NCI-H2081 treated with DMSO at 0.1 percent for 48 hours (cell line): ENCODE results near the gene RBPJ.

Experiments used
- DNase-seq: peaks from one replicate; lab custom pipeline; 2025; lab: John Stamatoyannopoulos, UW

The RBPJ gene

GRCh38 chr4:26320538-26321372, at the start of gene RBPJ:
Gene RBPJ, plus strand, starts transcription at chr4:26321014. Its CDS starts 15 bp downstream, at chr4:26321029.
- peak; percentile 88 for DNase-seq

GRCh38 chr4:26271703-26272102, 49.1 kb upstream of the RBPJ start:
- no peak for DNase-seq

- no peak for DNase-seq
Observed at GRCh38 chr4:26272654-26273615, 47.9 kb upstream of the RBPJ start.

GRCh38 chr4:26273616-26273980, 47.2 kb upstream of the RBPJ start:
- no peak for DNase-seq

- DNase-seq: no peak
Observed at GRCh38 chr4:26275281-26275680, 45.5 kb upstream of the RBPJ start.

- no peak for DNase-seq
Observed at GRCh38 chr4:26279446-26279845, 41.4 kb upstream of the RBPJ start.

GRCh38 chr4:26281881-26282280, 38.9 kb upstream of the RBPJ start:
- DNase-seq: no peak

GRCh38 chr4:26284536-26284935, 36.3 kb upstream of the RBPJ start:
- DNase-seq: no peak

GRCh38 chr4:26285272-26285671, 35.5 kb upstream of the RBPJ start:
- no peak for DNase-seq

- DNase-seq: no peak
Observed at GRCh38 chr4:26287756-26288155, 33.1 kb upstream of the RBPJ start.

- DNase-seq: no peak
Observed at GRCh38 chr4:26288355-26288909, 32.4 kb upstream of the RBPJ start.

- no peak for DNase-seq
Observed at GRCh38 chr4:26289401-26289800, 31.4 kb upstream of the RBPJ start.

- DNase-seq: no peak
Observed at GRCh38 chr4:26290321-26290720, 30.5 kb upstream of the RBPJ start.

- no peak for DNase-seq
Observed at GRCh38 chr4:26294904-26295303, 25.9 kb upstream of the RBPJ start.

- DNase-seq: no peak
Observed at GRCh38 chr4:26296021-26296420, 24.8 kb upstream of the RBPJ start.

GRCh38 chr4:26296514-26296913, 24.3 kb upstream of the RBPJ start:
- DNase-seq: no peak

GRCh38 chr4:26297219-26297618, 23.6 kb upstream of the RBPJ start:
- no peak for DNase-seq

- DNase-seq: no peak
Observed at GRCh38 chr4:26298198-26298947, 22.4 kb upstream of the RBPJ start.

- no peak for DNase-seq
Observed at GRCh38 chr4:26299254-26299882, 21.4 kb upstream of the RBPJ start.

GRCh38 chr4:26300314-26301307, 20.2 kb upstream of the RBPJ start:
- no peak for DNase-seq
